GM19238 (cell line): ENCODE results near the gene RTN1.
A peak's percentile ranks its signal among the peaks of the same experiment; 100 is the strongest.

Experiments
- DNase-seq: peaks from one replicate; pipeline ENCODE4 v3.0.0; 2011; ENCODE audit warnings: low spot score; ENCODE audit not compliant: insufficient read length

Gene RTN1

GRCh38 chr14:59633486-59633885 lies 237.1 kb downstream of the RTN1 start:
- no peak for DNase-seq

- DNase-seq, result peak; percentile 23
Observed at GRCh38 chr14:59632381-59632780, 238.2 kb downstream of the RTN1 start.

- DNase-seq, result peak; percentile 15
Observed at GRCh38 chr14:59631237-59631636, 239.3 kb downstream of the RTN1 start.

- DNase-seq, result no peak
Observed at GRCh38 chr14:59630288-59630963, 240.2 kb downstream of the RTN1 start.

- no peak for DNase-seq
Observed at GRCh38 chr14:59629444-59630287, 240.9 kb downstream of the RTN1 start.

GRCh38 chr14:59627011-59627520 lies 243.5 kb downstream of the RTN1 start:
- no peak for DNase-seq

GRCh38 chr14:59622631-59623030 lies 247.9 kb downstream of the RTN1 start:
- no peak for DNase-seq

GRCh38 chr14:59619061-59619460 lies 251.5 kb downstream of the RTN1 start:
- no peak for DNase-seq

- DNase-seq, result no peak
Observed at GRCh38 chr14:59601056-59601455, 269.5 kb downstream of the RTN1 start.

GRCh38 chr14:59600211-59600945 lies 270.2 kb downstream of the RTN1 start:
- no peak for DNase-seq

- DNase-seq, result no peak
Observed at GRCh38 chr14:59595071-59595470, 275.5 kb downstream of the RTN1 start.

- no peak for DNase-seq
Observed at GRCh38 chr14:59591641-59592370, 278.8 kb downstream of the RTN1 start.

GRCh38 chr14:59588101-59588500 lies 282.5 kb downstream of the RTN1 start:
- DNase-seq, result no peak

- DNase-seq, result no peak
Observed at GRCh38 chr14:59585891-59586554, 284.6 kb downstream of the RTN1 start.

- DNase-seq, result no peak
Observed at GRCh38 chr14:59583755-59584154, 286.8 kb downstream of the RTN1 start.

GRCh38 chr14:59582845-59583509 lies 287.6 kb downstream of the RTN1 start:
- DNase-seq, result no peak

GRCh38 chr14:59582161-59582560 lies 288.4 kb downstream of the RTN1 start:
- DNase-seq, result no peak

GRCh38 chr14:59580911-59581310 lies 289.7 kb downstream of the RTN1 start:
- DNase-seq, result no peak

- peak; percentile 65 for DNase-seq
Observed at GRCh38 chr14:59576332-59577294, 294.0 kb downstream of the RTN1 start, which contains the start of gene CCDC175. TSS of gene CCDC175 (minus strand) at chr14:59576812. CDS start at chr14:59576775, 37 bp downstream.
